GM18526 (cell line): ENCODE data around the gene TMSB4X.

Experiments used
- POLR2A ChIP-seq: IDR thresholded peaks from 3 replicates; pipeline ENCODE4 v1.6.1; 2011; ENCODE audit not compliant: insufficient read length; ENCODE audit errors: extremely low read depth

TMSB4X gene

DNA sequence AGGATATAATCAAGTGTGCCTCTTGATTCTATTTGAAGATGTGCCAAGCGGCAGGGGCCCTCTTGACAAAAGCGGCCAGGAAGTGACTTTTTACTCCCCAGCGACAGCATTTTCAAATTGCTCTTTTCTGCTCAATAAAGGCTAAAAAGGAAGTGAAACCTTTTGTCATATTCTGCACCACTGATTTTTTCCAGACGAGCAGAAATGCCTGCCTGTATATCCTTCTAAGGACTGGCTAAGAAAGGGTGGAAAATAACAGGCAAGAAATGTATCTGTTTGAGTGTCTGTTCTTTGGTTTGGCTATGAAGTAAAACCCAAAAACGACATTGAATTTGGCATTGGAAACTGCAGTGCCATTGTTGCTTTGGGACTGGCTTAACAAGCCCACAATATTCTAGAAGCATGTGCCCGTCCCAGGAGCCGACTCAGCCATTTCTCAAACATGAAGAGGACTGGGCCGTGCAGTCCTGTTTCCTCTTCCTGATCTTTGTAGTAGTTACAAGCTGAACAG, 25.4 kb downstream of the TMSB4X start:
- TF ChIP-seq POLR2A = peak; percentile 28

DNA sequence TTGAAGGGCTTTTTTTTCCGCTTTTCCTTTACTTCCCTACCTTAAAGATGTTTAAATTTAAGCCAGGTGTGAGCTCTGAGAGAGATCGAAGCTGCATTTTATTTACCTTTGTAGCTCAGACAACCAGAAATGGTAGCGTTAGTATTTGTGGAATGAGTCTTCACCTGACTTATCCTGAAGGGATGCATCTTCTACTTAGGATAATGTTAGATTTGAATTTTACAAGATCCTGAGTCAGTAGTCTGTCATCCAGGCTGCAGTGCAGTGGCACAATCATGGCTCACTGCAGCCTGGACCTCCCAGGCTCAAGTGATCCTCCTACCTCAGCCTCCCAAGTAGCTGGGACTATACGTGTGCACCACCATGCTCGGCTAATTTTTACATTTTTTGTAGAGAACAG, 26.2 kb downstream of the TMSB4X start:
- TF ChIP-seq POLR2A = no peak

DNA sequence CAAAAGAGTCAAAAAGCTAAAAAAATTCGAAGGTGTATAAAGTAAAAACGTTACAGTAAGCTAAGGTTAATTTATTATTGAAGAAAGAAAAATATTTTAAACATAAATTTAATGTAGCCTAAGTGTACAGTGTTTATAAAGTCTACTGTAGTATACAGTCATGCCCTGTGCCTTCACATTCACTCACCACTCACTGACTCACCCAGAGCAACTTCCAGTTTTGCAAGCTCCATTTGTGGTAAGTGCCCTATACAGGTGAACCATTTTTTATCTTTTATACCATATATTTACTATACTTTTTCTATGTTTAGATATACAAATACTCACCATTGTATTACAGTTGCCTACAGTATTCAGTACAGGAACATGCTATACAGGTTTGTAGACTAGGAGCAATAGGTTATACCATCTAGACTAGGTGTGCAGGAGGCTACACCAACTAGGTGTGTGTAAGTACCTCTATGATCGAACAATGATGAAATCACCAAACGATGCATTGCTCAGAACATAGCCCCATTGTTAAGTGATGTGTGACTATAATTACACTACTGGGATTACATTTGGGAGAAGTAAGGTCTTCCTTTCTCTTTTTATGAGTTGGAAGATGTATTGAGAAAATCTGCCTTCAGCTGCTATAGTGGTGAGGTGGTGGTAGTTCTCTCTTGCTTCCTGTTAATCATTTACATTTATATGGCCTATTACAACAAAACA, 27.2 kb downstream of the TMSB4X start:
- TF ChIP-seq POLR2A = no peak

DNA sequence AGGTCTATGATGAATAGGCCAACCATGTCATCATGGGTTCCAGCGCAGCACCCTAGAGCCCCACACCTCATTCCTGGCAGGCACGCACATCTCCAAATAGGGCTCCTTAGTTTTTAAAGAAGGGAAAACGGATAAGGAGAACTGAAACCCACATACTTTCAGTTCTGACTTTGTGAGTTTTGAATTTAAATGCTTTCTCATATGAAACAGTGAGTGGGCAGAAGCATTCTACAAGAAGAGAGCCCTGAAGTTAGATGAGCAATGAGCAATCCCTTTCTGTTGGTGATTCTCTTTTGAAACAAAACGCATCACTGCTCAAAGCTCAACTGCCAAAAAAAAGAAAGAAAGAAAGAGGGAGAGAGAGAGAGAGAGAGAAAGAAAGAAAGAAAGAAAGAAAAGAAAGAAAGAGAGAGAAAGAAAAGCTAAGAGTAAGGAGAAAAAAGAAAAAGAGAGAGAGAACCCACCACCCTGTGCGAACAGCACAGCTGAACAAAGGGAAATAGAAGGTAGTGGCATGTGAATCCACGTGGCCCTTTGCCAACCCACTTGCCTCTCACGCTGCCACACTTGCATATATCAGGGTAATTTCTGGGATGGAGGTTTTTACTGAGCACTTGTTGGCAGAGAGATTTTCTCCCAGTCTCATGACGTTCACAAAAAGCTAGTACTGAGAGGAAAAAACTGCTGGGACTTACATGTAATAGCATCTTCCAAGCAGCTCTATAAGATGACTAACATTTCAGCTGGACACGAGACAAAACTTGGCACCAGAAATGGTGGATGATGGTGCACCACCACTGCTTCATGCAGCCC, 31.0 kb downstream of the TMSB4X start:
- no peak for TF ChIP-seq POLR2A

DNA sequence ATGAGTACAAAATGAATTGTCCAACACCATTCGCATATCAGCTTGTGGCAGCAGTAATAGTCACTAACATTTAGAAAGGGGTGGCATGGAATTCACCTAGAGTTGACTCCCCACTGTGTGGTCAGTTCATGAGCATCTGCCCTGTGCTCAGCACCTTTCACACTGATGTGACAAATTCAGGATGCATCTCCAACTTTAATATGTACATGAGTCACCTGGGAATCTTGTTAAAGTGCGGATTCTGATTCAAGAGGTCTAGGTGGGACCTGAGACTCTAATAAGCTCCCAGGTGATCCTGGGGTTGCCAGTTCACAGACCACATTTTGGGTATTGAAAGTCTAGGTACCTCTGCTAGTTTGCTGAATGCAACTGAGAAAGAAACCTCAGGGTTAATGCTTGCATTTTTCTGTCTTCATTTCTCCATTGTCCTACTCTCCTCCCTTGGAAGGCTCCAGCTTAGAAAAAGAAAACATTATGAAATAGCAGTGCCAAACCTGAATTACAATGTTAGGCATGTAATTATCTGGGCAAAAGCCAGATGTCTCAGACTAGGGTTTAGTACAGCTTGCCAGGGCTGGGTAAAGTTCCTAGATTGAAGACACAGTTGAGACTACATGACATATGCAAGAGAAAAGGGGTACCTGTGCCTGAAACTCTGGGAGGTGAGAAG, 32.7 kb downstream of the TMSB4X start:
- TF ChIP-seq POLR2A = no peak

DNA sequence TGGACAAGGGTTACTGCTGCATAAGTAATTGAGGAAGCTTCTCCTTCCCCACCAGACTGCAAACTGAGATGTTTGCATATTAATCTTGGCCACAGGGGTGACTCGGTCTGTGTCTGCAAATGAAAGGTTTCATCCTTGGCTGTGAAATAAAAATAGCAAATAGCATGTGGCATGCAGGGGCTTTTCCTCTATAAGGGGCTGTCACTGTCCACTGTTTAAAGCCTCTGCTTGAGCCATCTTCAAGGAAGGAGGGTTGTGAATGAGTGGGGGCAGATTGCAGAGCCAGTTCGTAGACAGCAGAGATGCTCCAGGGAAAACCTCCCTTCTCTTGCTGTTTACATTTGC, 33.3 kb downstream of the TMSB4X start:
- TF ChIP-seq POLR2A = no peak

DNA sequence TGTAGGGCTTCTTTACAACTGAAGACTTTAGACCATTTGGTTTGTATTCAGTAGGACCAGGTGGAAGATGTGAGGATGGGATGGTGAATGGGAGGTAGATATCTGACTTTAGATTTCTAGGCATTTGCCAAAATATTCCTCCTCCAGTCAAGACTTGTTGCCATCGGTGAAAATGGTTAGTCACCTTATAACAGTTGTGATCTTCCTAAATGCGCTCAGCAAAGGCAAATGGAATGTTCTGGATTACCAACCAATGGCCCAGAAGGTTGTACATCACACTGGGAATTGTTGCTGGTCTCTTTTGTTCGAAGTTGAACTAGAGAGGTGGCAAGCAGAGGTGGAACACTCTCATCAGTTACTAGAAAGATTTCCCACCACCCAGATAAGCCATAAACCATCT, 33.9 kb downstream of the TMSB4X start:
- no peak for TF ChIP-seq POLR2A

DNA sequence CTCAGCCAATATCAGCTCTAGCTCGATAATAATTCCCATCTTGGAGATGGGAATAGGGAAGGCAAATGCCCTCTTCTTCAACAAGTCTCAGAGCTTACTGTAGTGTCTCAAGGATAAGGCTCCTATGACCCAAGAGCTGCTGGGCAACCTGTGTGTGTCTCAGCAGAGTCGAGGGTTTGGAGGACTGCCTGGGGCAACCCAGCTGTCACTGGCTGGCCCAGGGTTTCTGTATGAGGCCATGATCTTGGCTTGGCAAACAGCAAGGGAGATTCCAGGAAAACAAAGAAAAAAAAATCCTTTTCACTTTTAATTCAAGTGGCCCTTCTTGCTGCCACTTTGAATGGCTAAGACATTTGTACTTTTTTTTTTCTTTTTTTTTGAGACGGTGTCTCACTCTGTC, 34.4 kb downstream of the TMSB4X start:
- TF ChIP-seq POLR2A = no peak

DNA sequence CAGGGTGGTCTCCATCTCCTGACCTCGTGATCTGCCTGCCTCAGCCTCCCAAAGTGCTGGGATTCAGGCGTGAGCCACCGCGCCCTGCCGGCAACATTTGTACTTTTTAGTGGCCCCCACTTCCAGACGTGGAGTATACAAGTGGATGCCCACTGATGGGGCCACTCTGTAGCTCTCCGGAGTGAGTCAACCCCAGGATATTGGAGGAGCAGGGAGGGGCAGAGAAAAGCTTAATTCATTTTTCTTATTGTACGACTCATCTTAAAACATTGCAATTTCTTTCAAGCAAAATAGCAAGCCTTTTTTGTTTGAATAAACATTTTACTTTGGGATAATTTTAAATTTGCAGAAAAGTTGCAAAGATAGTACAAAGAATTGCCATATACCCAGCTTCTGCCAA, 34.9 kb downstream of the TMSB4X start:
- no peak for TF ChIP-seq POLR2A

DNA sequence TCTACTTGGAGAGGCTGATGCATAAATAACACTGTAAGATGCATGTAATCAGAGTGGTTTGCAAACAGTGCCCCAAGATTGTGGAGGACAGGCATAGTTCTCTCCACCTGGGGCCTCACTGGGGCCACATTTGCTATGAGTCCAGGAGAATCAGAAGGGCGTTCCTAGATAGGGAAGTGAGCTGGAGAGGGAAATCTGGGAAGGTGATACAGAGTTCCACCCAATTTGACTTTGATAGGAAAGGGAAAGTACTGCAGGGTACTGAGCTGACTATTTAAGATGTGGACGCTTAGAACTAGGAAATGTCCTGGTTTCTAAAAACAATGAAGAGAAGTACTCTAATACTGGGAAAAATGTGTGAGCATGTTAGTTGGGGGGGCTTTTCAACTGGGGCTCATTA, 35.6 kb downstream of the TMSB4X start:
- no peak for TF ChIP-seq POLR2A

DNA sequence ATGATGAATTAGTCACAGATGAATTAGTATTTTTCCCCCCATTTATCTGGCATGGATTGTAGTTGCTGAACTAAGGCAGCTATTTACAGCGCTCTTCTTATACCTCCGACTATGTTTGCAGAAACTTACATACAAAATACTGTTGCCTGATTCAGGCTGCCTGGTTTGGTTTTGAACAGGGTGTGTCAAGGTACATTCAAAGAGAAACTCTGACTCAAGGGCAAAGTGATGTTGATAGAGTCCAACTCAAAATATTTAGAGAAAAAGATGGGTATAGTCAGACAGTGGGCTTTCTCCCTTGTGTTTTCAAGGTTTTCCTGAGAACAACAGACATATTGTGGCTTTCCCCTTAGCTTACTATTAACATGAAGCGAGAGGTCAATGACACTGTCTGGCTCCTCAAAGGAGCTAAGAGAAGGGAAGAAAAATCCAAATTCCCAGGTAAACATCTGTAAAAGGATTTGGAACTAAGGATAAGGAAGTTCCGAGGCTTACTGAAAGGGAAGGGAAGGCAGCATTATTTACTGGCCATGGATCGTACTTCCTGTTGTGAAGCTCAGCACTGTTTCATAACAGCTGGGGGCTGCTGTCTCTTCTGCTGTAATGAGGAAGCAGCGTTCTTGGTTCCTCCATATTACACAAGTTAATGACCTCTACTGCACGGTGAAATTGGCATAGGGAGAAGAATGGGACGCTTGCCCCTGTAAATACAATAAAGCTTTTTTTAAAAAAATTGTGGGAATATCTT, 38.6 kb downstream of the TMSB4X start:
- TF ChIP-seq POLR2A = no peak

DNA sequence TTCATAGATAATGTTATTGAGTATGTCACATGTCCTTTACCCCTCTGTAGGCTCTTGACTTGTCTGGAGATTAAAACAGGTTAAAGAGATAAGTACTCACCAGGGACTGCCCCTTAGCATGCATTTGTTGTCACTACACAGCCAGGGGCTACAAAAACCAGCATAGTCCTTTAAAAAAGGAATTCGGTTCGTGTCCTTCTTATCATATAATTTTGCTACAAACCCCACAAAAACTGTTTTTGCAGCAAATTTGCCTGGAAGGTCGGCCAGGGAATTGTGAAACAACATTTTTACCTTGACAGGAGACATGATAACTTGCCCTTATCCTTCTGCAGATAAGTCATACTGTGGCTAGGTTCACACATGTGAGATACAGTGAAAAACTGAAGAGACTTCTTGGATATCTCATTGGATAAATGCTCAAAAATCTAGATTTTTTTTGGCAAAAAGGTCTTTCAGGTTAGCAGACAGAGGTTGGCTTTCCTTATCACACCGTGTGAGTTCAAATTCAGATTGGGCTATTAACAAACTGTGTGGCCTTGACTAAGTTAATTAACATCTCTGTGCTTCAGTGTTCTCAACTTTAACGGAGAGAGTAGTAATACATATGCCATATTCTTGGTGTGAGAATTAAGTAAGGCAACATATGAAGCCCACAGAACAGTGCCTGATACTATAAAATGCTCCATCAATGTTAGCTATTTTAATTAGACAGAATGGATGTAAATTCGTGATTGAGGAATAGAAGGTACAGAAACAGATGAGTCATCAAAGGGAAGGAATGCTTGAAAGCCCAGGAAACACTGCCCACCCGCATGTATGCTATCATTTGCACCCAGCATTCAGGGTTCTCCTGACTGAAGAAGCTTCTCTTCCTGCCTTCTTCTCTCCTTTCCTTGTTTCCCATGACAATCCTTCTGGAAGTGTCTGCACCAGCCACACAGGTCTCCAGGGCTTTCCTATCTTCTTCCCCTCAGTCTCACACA, 39.5 kb downstream of the TMSB4X start:
- TF ChIP-seq POLR2A = no peak

DNA sequence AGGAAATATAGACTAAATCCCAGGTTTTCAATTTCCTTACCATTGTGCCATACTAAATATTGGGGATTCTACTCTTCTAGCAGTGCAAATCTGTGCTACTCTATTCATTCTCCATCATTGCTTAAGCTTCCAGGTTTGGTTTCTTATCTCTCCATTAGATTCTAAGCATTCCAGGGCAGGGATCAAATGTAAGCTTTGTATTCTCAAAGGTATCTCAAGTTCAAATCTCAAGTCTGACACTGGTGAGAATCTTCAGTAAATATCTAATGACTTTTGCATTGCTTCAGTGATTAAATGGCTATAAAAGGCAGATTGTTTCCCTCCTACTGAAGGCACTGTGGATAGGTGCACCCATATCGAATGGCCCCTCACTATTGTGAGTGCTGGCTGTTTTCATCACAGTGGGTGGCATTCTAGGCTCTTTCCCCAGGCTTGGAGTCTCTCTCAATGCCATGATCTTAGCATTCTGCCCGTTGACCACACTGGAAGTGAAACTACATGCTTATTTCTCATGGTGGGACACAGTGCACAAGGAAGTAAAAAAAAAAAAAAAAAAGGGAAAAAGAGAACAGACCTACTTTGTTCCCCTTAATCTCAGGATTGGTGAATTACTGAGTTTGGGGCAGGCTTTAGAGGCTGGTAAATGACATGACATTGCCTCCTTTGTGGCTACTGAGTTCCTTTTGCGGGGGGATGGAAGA, 40.8 kb downstream of the TMSB4X start:
- TF ChIP-seq POLR2A = no peak

DNA sequence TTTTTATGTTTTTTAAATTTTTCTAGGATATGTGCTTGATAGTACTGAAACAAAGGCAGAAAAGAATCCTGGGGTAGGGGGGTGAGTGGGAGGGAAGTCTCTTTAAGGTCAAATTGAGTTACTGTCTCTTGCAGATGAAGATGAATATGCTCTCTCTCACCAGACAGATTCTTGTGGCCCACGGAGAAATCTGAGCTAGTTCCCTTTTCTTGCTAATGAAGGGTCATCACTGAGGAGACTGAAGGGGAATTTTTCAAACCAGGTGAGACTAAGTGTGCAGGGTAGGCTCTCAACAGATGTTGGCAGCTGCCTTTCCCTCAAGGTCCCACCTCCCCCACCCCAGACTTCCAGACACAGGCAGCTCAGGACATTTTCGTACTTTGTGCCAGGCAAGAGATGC, 48.0 kb downstream of the TMSB4X start:
- TF ChIP-seq POLR2A = no peak

DNA sequence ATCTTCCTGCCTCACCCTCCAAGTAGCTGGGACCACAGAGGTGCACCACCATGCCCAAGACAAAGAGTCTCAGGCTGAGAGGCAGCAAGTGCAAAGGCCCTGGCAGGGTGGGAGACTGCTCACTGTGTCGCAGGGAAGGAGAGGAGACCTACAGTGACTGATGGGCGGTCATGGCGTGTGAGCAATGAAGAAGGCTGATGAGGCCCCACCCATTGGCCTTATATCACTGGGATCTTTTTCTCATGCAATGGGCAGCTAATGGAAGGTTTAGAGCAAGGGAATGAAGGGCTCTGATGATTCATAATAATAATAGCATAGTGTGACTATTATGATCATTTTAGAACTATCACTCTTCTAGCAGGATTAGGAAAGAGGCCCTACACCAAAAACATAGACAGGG, 48.7 kb downstream of the TMSB4X start:
- TF ChIP-seq POLR2A = no peak
